Measurements from ENCODE around the gene NUF2. TPM values are rescaled to one million over a fixed set of nuclear protein-coding genes. Genes with fewer than 3 reads are reported as not detected.

NUF2 gene
- total and polyA plus RNA-seq, 2 of the 8 experiments (the other 6 are each of a cell fraction or from before 2014, with no cell fraction given): 12.1 to 28.3 TPM

DNA sequence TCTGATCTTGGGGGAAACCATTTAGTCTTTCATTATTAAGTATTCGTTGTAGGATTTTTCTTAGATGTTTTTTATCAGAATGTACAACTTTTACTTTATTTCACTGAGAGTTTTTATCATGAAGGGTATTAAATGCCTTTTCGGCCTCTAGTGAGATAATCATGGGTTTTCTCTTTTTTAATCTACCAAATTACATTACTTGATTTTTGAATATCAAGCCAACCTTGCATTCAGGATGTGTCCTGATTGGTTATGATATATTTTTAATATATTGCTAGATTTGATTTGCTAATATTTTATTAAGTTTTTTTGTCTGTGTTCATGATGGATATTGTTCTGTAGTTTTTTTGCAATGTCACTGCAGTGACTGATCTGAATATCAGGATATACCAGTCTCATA, 9.4 kb downstream of the NUF2 start:
- 90% methylated on average over 2 of the region's 2 CpGs; no CpG with 5 or more reads in 1 of the 2 experiments for WGBS, 2 experiments (ENCODE audit: extremely low coverage in 1 of 2, insufficient coverage in 1 of 2, insufficient read length in 1 of 2, insufficient replicate concordance in 2 of 2, low coverage in 1 of 2, low lambda C conversion rate in 2 of 2, missing lambda C conversion rate in 1 of 2)
- H4K20me1 ChIP-seq (replicated peaks in 1 of 2; ENCODE audit: control insufficient read depth in 1 of 2, insufficient read depth in 2 of 2, low read length in 2 of 2): peaks cover 0 to 2% of the 10 kb centered on the region in 2 experiments
- POLR2A ChIA-PET (ENCODE audit: partially characterized antibody): no interaction called here
- H2BK5ac ChIP-seq (ENCODE audit: low read depth, low read length): no peak overlapping the region
- no peak overlapping the region for H4K8ac ChIP-seq (ENCODE audit: extremely low read depth, insufficient read depth, low read length)
- H2AFZ ChIP-seq (ENCODE audit: low read length): no peak overlapping the region
- H2BK20ac ChIP-seq (ENCODE audit: low read length): no peak overlapping the region
- no peaks in the 10 kb centered on the region for H3K79me2 ChIP-seq (ENCODE audit: control insufficient read depth in 1 of 2, insufficient read depth in 2 of 2, low read length in 2 of 2)
- no peak overlapping the region for H3K27ac ChIP-seq (ENCODE audit: low read depth, low read length)
- H3K56ac ChIP-seq (replicated peaks; ENCODE audit: insufficient read length, low read depth, low read length): no peak overlapping the region
- H3K4me3 ChIP-seq (ENCODE audit: extremely low read depth in 1 of 4, insufficient read depth in 2 of 4, low read depth in 3 of 4, low read length in 4 of 4): no peak overlapping the region
- H3K14ac ChIP-seq (ENCODE audit: insufficient read length): no peak overlapping the region
- H3K36me3 ChIP-seq (ENCODE audit: control insufficient read depth in 2 of 4, insufficient read depth in 4 of 4, low read length in 3 of 4): peaks cover 0 to 16% (median 5%) of the 10 kb centered on the region in 4 experiments; a peak in 3 of 8 replicates
- H4K91ac ChIP-seq (replicated peaks; ENCODE audit: insufficient read length, low read length): no peak overlapping the region
- H2BK120ac ChIP-seq (replicated peaks; ENCODE audit: low read depth, low read length): no peak overlapping the region
- H4K5ac ChIP-seq (ENCODE audit: insufficient read length, low read depth, low read length): no peak overlapping the region
- H3K4me1 ChIP-seq (replicated peaks in 1 of 4; ENCODE audit: control insufficient read depth in 3 of 4, insufficient read depth in 4 of 4, low read length in 3 of 4): no peaks in the 10 kb centered on the region
- H2AK5ac ChIP-seq (ENCODE audit: low read depth, low read length): no peak overlapping the region
- no peak for FAIRE-seq
- H3K4ac ChIP-seq (replicated peaks; ENCODE audit: insufficient read length, low read depth, low read length): no peak overlapping the region
- no peak overlapping the region for H3K23ac ChIP-seq (ENCODE audit: insufficient read length)
- H2BK12ac ChIP-seq (ENCODE audit: low read depth, low read length): no peak overlapping the region
- no peak overlapping the region for H2BK15ac ChIP-seq (ENCODE audit: low read length)
- no peaks in the 10 kb centered on the region for H3K27me3 ChIP-seq (replicated peaks in 1 of 4; ENCODE audit: control insufficient read depth in 3 of 4, extremely low read depth in 1 of 4, insufficient read depth in 3 of 4, low read length in 3 of 4)
- H3K23me2 ChIP-seq (ENCODE audit: low read depth, low read length): no peaks in the 10 kb centered on the region
- DNase-seq (ENCODE audit: low read depth in 1 of 2, low spot score in 2 of 2): no peak
- H3K4me2 ChIP-seq (ENCODE audit: insufficient read depth in 1 of 2, low read depth in 2 of 2, low read length in 2 of 2): no peak overlapping the region
- H3K79me1 ChIP-seq (ENCODE audit: low read depth, low read length): no peaks in the 10 kb centered on the region
- H3K18ac ChIP-seq (ENCODE audit: extremely low read depth, low read length): no peak overlapping the region
- CTCF ChIA-PET (ENCODE audit: partially characterized antibody): interaction anchor here (0.9 kb wide), 1 partner anchor 164 kb away, joined by 3 read pairs; no protein-coding TSS in a partner anchor
- H3K9ac ChIP-seq (replicated peaks in 1 of 4; ENCODE audit: extremely low read depth in 1 of 4, low read depth in 3 of 4, low read length in 3 of 4): no peak overlapping the region
- H3K9me3 ChIP-seq (ENCODE audit: insufficient read depth in 2 of 2, low read depth in 1 of 2, low read length in 1 of 2): no peaks in the 10 kb centered on the region

Data from H1 (cell line).